GM12891 (cell line): ENCODE results near the gene LEPR.

Experiments
- POLR2A ChIP-seq: IDR thresholded peaks from 2 replicates; pipeline ENCODE4 v1.6.1; 2011; ENCODE audit warnings: low read depth, low read length, control low read depth
- POLR2AphosphoS5 ChIP-seq: IDR thresholded peaks from 2 replicates; pipeline ENCODE4 v1.6.1; 2011; ENCODE audit warnings: low read depth, low read length, control low read depth

DNA sequence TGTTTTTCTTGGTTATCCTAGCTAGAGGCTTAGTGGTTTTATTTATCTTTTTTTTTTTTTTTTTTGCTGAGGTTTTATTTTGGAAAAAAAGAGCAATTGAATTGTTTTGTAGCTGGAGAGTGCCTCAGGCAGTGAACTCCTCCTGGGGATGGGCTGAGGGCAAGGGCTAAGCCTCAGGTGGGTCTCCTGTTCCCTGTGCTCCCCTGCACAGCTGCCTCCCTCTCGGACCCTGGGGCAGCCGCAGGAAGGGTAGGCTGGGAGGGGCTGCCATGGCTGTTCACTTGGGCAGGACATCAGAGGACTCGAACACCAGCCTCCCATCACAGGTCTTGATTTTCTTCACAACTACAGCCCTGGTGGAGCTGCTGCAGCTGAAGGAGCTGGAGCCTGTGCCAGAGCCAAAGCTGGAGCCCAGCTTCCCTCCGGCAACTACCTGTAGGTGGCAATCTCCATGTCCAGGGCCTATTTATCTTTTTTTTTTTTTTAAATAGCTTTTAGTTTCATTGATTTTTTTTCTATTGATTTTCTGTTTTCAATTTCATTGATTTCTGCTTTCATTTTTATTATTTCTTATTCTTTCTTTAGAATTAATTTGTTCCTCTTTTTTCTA is 28.9 kb downstream of the LEPR start:
- TF ChIP-seq POLR2A (no peak), POLR2AphosphoS5 (no peak)
